Body of pancreas (tissue), 4 donors: Measurements from ENCODE around the gene GLCCI1.

ENCODE experiments used
- POLR2A ChIP-seq, 3 donors: fragments of 450-650 bp; IDR thresholded peaks; one replicate each; pipeline ENCODE4 v1.6.1; 2016; ENCODE audit warnings: antibody characterized with exemption in 3 of 3, mild to moderate bottlenecking in 2 of 3
- TF ChIP-seq, protein P1 (sequence below), 7 experiments: fragments of 450-650 bp in 4 of 7; fragments of 200-600 bp in 3 of 7; sonication (generic) in 3 of 7; IDR thresholded peaks; one replicate each; pipeline ENCODE4 v1.5.1; 2016 to 2019; ENCODE audit warnings: antibody characterized with exemption in 7 of 7

- no peak for TF ChIP-seq POLR2A (IDR thresholded peaks at IDR 0.05)
- TF ChIP-seq, protein P1, sequence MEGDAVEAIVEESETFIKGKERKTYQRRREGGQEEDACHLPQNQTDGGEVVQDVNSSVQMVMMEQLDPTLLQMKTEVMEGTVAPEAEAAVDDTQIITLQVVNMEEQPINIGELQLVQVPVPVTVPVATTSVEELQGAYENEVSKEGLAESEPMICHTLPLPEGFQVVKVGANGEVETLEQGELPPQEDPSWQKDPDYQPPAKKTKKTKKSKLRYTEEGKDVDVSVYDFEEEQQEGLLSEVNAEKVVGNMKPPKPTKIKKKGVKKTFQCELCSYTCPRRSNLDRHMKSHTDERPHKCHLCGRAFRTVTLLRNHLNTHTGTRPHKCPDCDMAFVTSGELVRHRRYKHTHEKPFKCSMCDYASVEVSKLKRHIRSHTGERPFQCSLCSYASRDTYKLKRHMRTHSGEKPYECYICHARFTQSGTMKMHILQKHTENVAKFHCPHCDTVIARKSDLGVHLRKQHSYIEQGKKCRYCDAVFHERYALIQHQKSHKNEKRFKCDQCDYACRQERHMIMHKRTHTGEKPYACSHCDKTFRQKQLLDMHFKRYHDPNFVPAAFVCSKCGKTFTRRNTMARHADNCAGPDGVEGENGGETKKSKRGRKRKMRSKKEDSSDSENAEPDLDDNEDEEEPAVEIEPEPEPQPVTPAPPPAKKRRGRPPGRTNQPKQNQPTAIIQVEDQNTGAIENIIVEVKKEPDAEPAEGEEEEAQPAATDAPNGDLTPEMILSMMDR (IDR thresholded peaks at IDR 0.05): no peak
Observed at GRCh38 chr7:8051373-8051772, 82.8 kb downstream of the GLCCI1 start.
